ENCODE measurements around the gene NUDT7.

Gene NUDT7

DNA sequence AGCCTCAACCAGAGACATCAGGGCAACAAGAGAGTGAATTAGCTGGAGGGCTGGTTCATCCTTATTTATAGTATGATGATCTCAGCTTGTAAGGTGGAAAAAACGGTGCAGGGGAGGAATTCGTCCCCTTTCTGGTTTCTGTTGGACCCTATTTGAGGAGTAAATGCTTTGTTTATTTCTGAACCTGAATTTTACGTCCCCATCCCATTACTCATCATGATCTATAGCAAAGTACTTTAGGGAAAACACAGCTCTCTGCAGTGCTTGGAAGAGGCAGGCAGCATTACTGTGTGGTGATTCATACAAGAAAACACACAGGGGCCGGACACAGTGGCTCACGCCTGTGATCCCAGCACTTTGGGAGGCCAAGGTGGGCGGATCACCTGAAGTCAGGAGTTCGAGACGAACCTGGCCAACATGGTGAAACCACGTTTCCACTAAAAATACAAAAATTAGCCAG lies 58.1 kb downstream of the NUDT7 start:
- no peak overlapping the region for H3K27ac ChIP-seq (replicated peaks)
- DNase-seq (ENCODE audit: low read depth in 1 of 2, low spot score in 1 of 2) = no peak
- no peaks in the 10 kb centered on the region for H3K27me3 ChIP-seq (ENCODE audit: insufficient read depth, poor library complexity, severe bottlenecking)
- TF ChIP-seq SPI1 (IDR thresholded peaks at IDR 0.05; ENCODE audit: borderline replicate concordance, low read depth) (no peak), POLR2AphosphoS5 (IDR thresholded peaks at IDR 0.05; ENCODE audit: low read depth) (no peak), GABPA (IDR thresholded peaks at IDR 0.05; ENCODE audit: low read depth) (no peak)
- TF ChIP-seq, protein P1, sequence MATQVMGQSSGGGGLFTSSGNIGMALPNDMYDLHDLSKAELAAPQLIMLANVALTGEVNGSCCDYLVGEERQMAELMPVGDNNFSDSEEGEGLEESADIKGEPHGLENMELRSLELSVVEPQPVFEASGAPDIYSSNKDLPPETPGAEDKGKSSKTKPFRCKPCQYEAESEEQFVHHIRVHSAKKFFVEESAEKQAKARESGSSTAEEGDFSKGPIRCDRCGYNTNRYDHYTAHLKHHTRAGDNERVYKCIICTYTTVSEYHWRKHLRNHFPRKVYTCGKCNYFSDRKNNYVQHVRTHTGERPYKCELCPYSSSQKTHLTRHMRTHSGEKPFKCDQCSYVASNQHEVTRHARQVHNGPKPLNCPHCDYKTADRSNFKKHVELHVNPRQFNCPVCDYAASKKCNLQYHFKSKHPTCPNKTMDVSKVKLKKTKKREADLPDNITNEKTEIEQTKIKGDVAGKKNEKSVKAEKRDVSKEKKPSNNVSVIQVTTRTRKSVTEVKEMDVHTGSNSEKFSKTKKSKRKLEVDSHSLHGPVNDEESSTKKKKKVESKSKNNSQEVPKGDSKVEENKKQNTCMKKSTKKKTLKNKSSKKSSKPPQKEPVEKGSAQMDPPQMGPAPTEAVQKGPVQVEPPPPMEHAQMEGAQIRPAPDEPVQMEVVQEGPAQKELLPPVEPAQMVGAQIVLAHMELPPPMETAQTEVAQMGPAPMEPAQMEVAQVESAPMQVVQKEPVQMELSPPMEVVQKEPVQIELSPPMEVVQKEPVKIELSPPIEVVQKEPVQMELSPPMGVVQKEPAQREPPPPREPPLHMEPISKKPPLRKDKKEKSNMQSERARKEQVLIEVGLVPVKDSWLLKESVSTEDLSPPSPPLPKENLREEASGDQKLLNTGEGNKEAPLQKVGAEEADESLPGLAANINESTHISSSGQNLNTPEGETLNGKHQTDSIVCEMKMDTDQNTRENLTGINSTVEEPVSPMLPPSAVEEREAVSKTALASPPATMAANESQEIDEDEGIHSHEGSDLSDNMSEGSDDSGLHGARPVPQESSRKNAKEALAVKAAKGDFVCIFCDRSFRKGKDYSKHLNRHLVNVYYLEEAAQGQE (IDR thresholded peaks at IDR 0.05; ENCODE audit: insufficient replicate concordance, low read depth) = no peak
- TF ChIP-seq, protein P2, sequence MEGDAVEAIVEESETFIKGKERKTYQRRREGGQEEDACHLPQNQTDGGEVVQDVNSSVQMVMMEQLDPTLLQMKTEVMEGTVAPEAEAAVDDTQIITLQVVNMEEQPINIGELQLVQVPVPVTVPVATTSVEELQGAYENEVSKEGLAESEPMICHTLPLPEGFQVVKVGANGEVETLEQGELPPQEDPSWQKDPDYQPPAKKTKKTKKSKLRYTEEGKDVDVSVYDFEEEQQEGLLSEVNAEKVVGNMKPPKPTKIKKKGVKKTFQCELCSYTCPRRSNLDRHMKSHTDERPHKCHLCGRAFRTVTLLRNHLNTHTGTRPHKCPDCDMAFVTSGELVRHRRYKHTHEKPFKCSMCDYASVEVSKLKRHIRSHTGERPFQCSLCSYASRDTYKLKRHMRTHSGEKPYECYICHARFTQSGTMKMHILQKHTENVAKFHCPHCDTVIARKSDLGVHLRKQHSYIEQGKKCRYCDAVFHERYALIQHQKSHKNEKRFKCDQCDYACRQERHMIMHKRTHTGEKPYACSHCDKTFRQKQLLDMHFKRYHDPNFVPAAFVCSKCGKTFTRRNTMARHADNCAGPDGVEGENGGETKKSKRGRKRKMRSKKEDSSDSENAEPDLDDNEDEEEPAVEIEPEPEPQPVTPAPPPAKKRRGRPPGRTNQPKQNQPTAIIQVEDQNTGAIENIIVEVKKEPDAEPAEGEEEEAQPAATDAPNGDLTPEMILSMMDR (IDR thresholded peaks at IDR 0.05; ENCODE audit: insufficient read depth, low read length) = no peak
- no peak overlapping the region for H3K4me3 ChIP-seq (replicated peaks; ENCODE audit: insufficient read depth, low read length)

DNA sequence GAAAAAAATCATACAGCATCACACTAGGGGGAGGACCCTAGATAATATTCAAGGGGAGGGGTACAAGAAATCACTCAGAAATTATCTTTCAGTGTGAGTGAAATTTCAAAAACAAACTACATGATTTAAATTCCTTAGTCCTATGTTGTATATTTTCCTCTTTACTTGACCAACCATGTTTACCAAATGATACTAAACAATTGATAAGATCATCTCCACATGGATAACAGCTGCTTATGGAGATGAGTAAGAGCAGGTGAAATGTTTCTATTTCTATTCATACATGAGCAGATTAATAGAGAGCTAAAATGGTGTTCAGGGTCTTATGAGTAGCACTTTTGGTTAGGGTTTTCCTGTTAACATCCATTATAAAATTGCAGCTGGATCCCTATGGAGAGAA lies 58.8 kb downstream of the NUDT7 start:
- TF ChIP-seq, protein P2 (IDR thresholded peaks at IDR 0.05; ENCODE audit: insufficient read depth, low read length) = no peak
- TF ChIP-seq SPI1 (IDR thresholded peaks at IDR 0.05; ENCODE audit: borderline replicate concordance, low read depth) (no peak), POLR2AphosphoS5 (IDR thresholded peaks at IDR 0.05; ENCODE audit: low read depth) (no peak), GABPA (IDR thresholded peaks at IDR 0.05; ENCODE audit: low read depth) (no peak)
- TF ChIP-seq, protein P1 (IDR thresholded peaks at IDR 0.05; ENCODE audit: insufficient replicate concordance, low read depth) = no peak
- Histone ChIP-seq H3K27me3 (ENCODE audit: insufficient read depth, poor library complexity, severe bottlenecking) (no peaks in the 10 kb centered on the region), H3K4me3 (replicated peaks; ENCODE audit: insufficient read depth, low read length) (no peak overlapping the region), H3K27ac (replicated peaks) (no peak overlapping the region)
- no peak for DNase-seq (ENCODE audit: low read depth in 1 of 2, low spot score in 1 of 2)

DNA sequence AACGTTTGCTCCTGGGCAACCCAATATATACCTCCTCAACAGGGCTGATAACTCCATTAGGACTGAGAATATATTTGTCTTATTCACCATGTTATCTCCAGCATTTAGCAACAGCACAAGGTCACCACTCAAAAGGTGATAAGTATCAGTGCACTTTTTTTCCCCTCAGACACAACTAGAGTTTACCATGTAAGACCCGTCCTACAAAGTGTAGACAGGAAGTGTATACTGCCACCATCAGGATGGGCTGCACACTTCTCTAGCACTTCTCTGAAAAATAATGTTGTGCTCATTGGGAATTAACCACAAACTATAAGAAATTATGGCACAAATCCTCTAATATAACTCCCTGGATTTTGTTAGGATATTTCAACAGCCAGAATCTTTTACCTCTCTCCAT lies 60.4 kb downstream of the NUDT7 start:
- H3K27ac ChIP-seq (replicated peaks) = no peak overlapping the region
- TF ChIP-seq, protein P2 (IDR thresholded peaks at IDR 0.05; ENCODE audit: insufficient read depth, low read length) = no peak
- TF ChIP-seq SPI1 (IDR thresholded peaks at IDR 0.05; ENCODE audit: borderline replicate concordance, low read depth) (peak; percentile 43; the same call in 1 of the 2 replicates), GABPA (IDR thresholded peaks at IDR 0.05; ENCODE audit: low read depth) (no peak), POLR2AphosphoS5 (IDR thresholded peaks at IDR 0.05; ENCODE audit: low read depth) (no peak)
- TF ChIP-seq, protein P1 (IDR thresholded peaks at IDR 0.05; ENCODE audit: insufficient replicate concordance, low read depth) = no peak
- no peak overlapping the region for H3K4me3 ChIP-seq (replicated peaks; ENCODE audit: insufficient read depth, low read length)
- DNase-seq (ENCODE audit: low read depth in 1 of 2, low spot score in 1 of 2) = peak in 1 of 2 experiments; percentile 17
- H3K27me3 ChIP-seq (ENCODE audit: insufficient read depth, poor library complexity, severe bottlenecking) = peaks cover 2% of the 10 kb centered on the region
